ENCODE results near the gene CDH13. TPM values are rescaled to one million over a fixed set of nuclear protein-coding genes. Genes with fewer than 3 reads are reported as not detected.

The CDH13 gene
- total and polyA plus RNA-seq, 2 of the 8 experiments (the other 6 are each of a cell fraction or from before 2014, with no cell fraction given): 2.3 to 2.4 TPM

- H2BK20ac ChIP-seq (ENCODE audit: low read length): no peak overlapping the region
- no peaks in the 10 kb centered on the region for H4K20me1 ChIP-seq (replicated peaks in 1 of 2; ENCODE audit: control insufficient read depth in 1 of 2, insufficient read depth in 2 of 2, low read length in 2 of 2)
- no peaks in the 10 kb centered on the region for H3K36me3 ChIP-seq (ENCODE audit: control insufficient read depth in 2 of 4, insufficient read depth in 4 of 4, low read length in 3 of 4)
- H4K5ac ChIP-seq (ENCODE audit: insufficient read length, low read depth, low read length): no peak overlapping the region
- H3K18ac ChIP-seq (ENCODE audit: extremely low read depth, low read length): no peak overlapping the region
- no peak overlapping the region for H3K4ac ChIP-seq (replicated peaks; ENCODE audit: insufficient read length, low read depth, low read length)
- FAIRE-seq: no peak
- H3K9ac ChIP-seq (replicated peaks in 1 of 4; ENCODE audit: extremely low read depth in 1 of 4, low read depth in 3 of 4, low read length in 3 of 4): no peak overlapping the region
- ChIA-PET CTCF (ENCODE audit: partially characterized antibody) (no interaction called here), POLR2A (ENCODE audit: partially characterized antibody) (no interaction called here)
- H3K14ac ChIP-seq (ENCODE audit: insufficient read length): no peak overlapping the region
- H2BK12ac ChIP-seq (ENCODE audit: low read depth, low read length): no peak overlapping the region
- H2BK5ac ChIP-seq (ENCODE audit: low read depth, low read length): no peak overlapping the region
- H3K27me3 ChIP-seq (replicated peaks in 1 of 4; ENCODE audit: control insufficient read depth in 3 of 4, extremely low read depth in 1 of 4, insufficient read depth in 3 of 4, low read length in 3 of 4): no peaks in the 10 kb centered on the region
- DNase-seq (ENCODE audit: low read depth in 1 of 2, low spot score in 2 of 2): no peak
- H3K4me3 ChIP-seq (ENCODE audit: extremely low read depth in 1 of 4, insufficient read depth in 2 of 4, low read depth in 3 of 4, low read length in 4 of 4): no peak overlapping the region
- H3K27ac ChIP-seq (ENCODE audit: low read depth, low read length): no peak overlapping the region
- H3K23ac ChIP-seq (ENCODE audit: insufficient read length): no peak overlapping the region
- H3K9me3 ChIP-seq (ENCODE audit: insufficient read depth in 2 of 2, low read depth in 1 of 2, low read length in 1 of 2): 0 out of 4 replicates have a peak, but pooled peaks cover 0 to 2% of the 10 kb centered on the region in 2 experiments
- no peak overlapping the region for H2AFZ ChIP-seq (ENCODE audit: low read length)
- H3K79me1 ChIP-seq (ENCODE audit: low read depth, low read length): no peaks in the 10 kb centered on the region
- H2BK120ac ChIP-seq (replicated peaks; ENCODE audit: low read depth, low read length): no peak overlapping the region
- no peak overlapping the region for H3K56ac ChIP-seq (replicated peaks; ENCODE audit: insufficient read length, low read depth, low read length)
- no peaks in the 10 kb centered on the region for H3K79me2 ChIP-seq (ENCODE audit: control insufficient read depth in 1 of 2, insufficient read depth in 2 of 2, low read length in 2 of 2)
- no peak overlapping the region for H4K8ac ChIP-seq (ENCODE audit: extremely low read depth, insufficient read depth, low read length)
- TF ChIP-seq TAF1 (IDR thresholded peaks at IDR 0.05; ENCODE audit: low read depth, low read length): no peak
- no peak for TF ChIP-seq CBX8 (IDR thresholded peaks at IDR 0.05; ENCODE audit: borderline replicate concordance, low read depth, low read length)
- no peak for TF ChIP-seq ZNF274 (IDR thresholded peaks at IDR 0.05; ENCODE audit: borderline replicate concordance, extremely low read depth, low read length)
- no peak for TF ChIP-seq POLR2A (IDR thresholded peaks at IDR 0.05; ENCODE audit: control extremely low read depth in 1 of 2, low read depth in 2 of 2, low read length in 2 of 2)
- TF ChIP-seq EP300 (IDR thresholded peaks at IDR 0.05; ENCODE audit: borderline replicate concordance in 1 of 2, low read depth in 2 of 2, low read length in 2 of 2): no peak
- no peak for TF ChIP-seq GABPA (IDR thresholded peaks at IDR 0.05; ENCODE audit: borderline replicate concordance, insufficient read depth, low read length)
- no peak for TF ChIP-seq TBP (IDR thresholded peaks at IDR 0.05; ENCODE audit: low read depth, low read length)
- no peak for TF ChIP-seq SP2 (IDR thresholded peaks at IDR 0.05; ENCODE audit: low read length)
- TF ChIP-seq CEBPB (IDR thresholded peaks at IDR 0.05; ENCODE audit: low read depth, low read length): no peak
- TF ChIP-seq E2F6 (IDR thresholded peaks at IDR 0.05): no peak
- TF ChIP-seq JUND (IDR thresholded peaks at IDR 0.05; ENCODE audit: low read length): no peak
- no peak for TF ChIP-seq BCL11A (IDR thresholded peaks at IDR 0.05; ENCODE audit: low read depth in 2 of 2, low read length in 2 of 2)
- H2BK15ac ChIP-seq (ENCODE audit: low read length): no peak overlapping the region
- H4K91ac ChIP-seq (replicated peaks; ENCODE audit: insufficient read length, low read length): no peak overlapping the region
- WGBS, 2 experiments (ENCODE audit: extremely low coverage in 1 of 2, insufficient coverage in 1 of 2, insufficient read length in 1 of 2, insufficient replicate concordance in 2 of 2, low coverage in 1 of 2, low lambda C conversion rate in 2 of 2, missing lambda C conversion rate in 1 of 2): 94% methylated on average over 9 of the region's 9 CpGs; no CpG with 5 or more reads in 1 of the 2 experiments
- no peak overlapping the region for H2AK5ac ChIP-seq (ENCODE audit: low read depth, low read length)
- no peaks in the 10 kb centered on the region for H3K4me1 ChIP-seq (replicated peaks in 1 of 4; ENCODE audit: control insufficient read depth in 3 of 4, insufficient read depth in 4 of 4, low read length in 3 of 4)
- no peaks in the 10 kb centered on the region for H3K23me2 ChIP-seq (ENCODE audit: low read depth, low read length)
- H3K4me2 ChIP-seq (ENCODE audit: insufficient read depth in 1 of 2, low read depth in 2 of 2, low read length in 2 of 2): no peak overlapping the region
Measured at GRCh38 chr16:83105279-83106077, 478.7 kb downstream of the CDH13 start.
